ENCODE measurements around the gene CKAP2L.
"Not testable (repeated sequence)": the region's sequence is repeated elsewhere in the genome, so short reads cannot be mapped to it uniquely, and the experiment has no call there.

The CKAP2L gene

GRCh38 chr2:112714836-112715631 is 49.4 kb downstream of the CKAP2L start:
- H3K36me3 Mint-ChIP-seq: peaks cover 5% of the 10 kb centered on the region
- no peaks in the 10 kb centered on the region for H3K9me3 Mint-ChIP-seq
- H3K27ac Mint-ChIP-seq: no peak overlapping the region
- no peak for ATAC-seq
- H3K4me1 Mint-ChIP-seq: peaks cover 29% of the 10 kb centered on the region
- DNase-seq (ENCODE audit: low spot score in 2 of 2): no peak
- H3K4me3 Mint-ChIP-seq: no peak overlapping the region

- Mint-ChIP-seq H3K27ac (no peak overlapping the region), H3K4me3 (no peak overlapping the region), H3K9me3 (no peaks in the 10 kb centered on the region), H3K36me3 (no peaks in the 10 kb centered on the region), H3K4me1 (peaks cover 36% of the 10 kb centered on the region)
- no peak for DNase-seq (ENCODE audit: low spot score in 2 of 2)
- no peak for ATAC-seq
Observed at GRCh38 chr2:112714331-112714730, 50.1 kb downstream of the CKAP2L start.

- ATAC-seq (no peak), DNase-seq (ENCODE audit: low spot score in 2 of 2) (no peak)
- Mint-ChIP-seq H3K9me3 (no peaks in the 10 kb centered on the region), H3K36me3 (no peaks in the 10 kb centered on the region), H3K27ac (no peak overlapping the region), H3K4me1 (peaks cover 40% of the 10 kb centered on the region), H3K4me3 (peak overlapping the region; percentile 13)
Observed at GRCh38 chr2:112713926-112714325, 50.5 kb downstream of the CKAP2L start.

- H3K4me1 Mint-ChIP-seq: peaks cover 44% of the 10 kb centered on the region
- no peak for ATAC-seq
- H3K4me3 Mint-ChIP-seq: peak overlapping the region; percentile 13
- H3K36me3 Mint-ChIP-seq: no peaks in the 10 kb centered on the region
- DNase-seq (ENCODE audit: low spot score in 2 of 2): no peak
- no peaks in the 10 kb centered on the region for H3K9me3 Mint-ChIP-seq
- peak overlapping the region; percentile 89 for H3K27ac Mint-ChIP-seq
Observed at GRCh38 chr2:112713585-112713925, 50.9 kb downstream of the CKAP2L start.

GRCh38 chr2:112712903-112713584 is 51.4 kb downstream of the CKAP2L start:
- peak in 1 of 2 donors; percentile 44 for DNase-seq (ENCODE audit: low spot score in 2 of 2)
- peak; percentile 91 for ATAC-seq
- Mint-ChIP-seq H3K27ac (peak overlapping the region; percentile 89), H3K9me3 (no peaks in the 10 kb centered on the region), H3K4me1 (peaks cover 49% of the 10 kb centered on the region), H3K36me3 (no peaks in the 10 kb centered on the region), H3K4me3 (peak overlapping the region; percentile 13)

- Mint-ChIP-seq H3K27ac (peak overlapping the region; percentile 89), H3K36me3 (no peaks in the 10 kb centered on the region), H3K4me3 (no peak overlapping the region), H3K4me1 (peaks cover 54% of the 10 kb centered on the region), H3K9me3 (no peaks in the 10 kb centered on the region)
- no peak for ATAC-seq
- DNase-seq (ENCODE audit: low spot score in 2 of 2): peak in 1 of 2 donors; percentile 44
Observed at GRCh38 chr2:112712465-112712864, 51.9 kb downstream of the CKAP2L start.

- Mint-ChIP-seq H3K9me3 (no peaks in the 10 kb centered on the region), H3K36me3 (no peaks in the 10 kb centered on the region), H3K4me3 (no peak overlapping the region), H3K4me1 (peaks cover 68% of the 10 kb centered on the region), H3K27ac (peak overlapping the region; percentile 26)
- ATAC-seq (no peak), DNase-seq (ENCODE audit: low spot score in 2 of 2) (no peak)
Observed at GRCh38 chr2:112710956-112711750, 53.3 kb downstream of the CKAP2L start.

- H3K4me1 Mint-ChIP-seq: peaks cover 81% of the 10 kb centered on the region
- peak overlapping the region; percentile 84 for H3K27ac Mint-ChIP-seq
- ATAC-seq (no peak), DNase-seq (ENCODE audit: low spot score in 2 of 2) (no peak)
- H3K9me3 Mint-ChIP-seq: no peaks in the 10 kb centered on the region
- no peak overlapping the region for H3K4me3 Mint-ChIP-seq
- no peaks in the 10 kb centered on the region for H3K36me3 Mint-ChIP-seq
Observed at GRCh38 chr2:112709703-112710102, 54.7 kb downstream of the CKAP2L start.

GRCh38 chr2:112708968-112709367 is 55.4 kb downstream of the CKAP2L start:
- Mint-ChIP-seq H3K4me1 (peaks cover 85% of the 10 kb centered on the region), H3K9me3 (no peaks in the 10 kb centered on the region), H3K4me3 (peak overlapping the region; percentile 43), H3K36me3 (no peaks in the 10 kb centered on the region), H3K27ac (peak overlapping the region; percentile 84)
- DNase-seq (ENCODE audit: low spot score in 2 of 2): no peak
- no peak for ATAC-seq

GRCh38 chr2:112706947-112707346 is 57.5 kb downstream of the CKAP2L start:
- not testable (repeated sequence) for H3K9me3 Mint-ChIP-seq, H3K36me3 Mint-ChIP-seq, ATAC-seq

GRCh38 chr2:112706170-112706664 is 58.2 kb downstream of the CKAP2L start:
- Mint-ChIP-seq H3K36me3 (no peaks in the 10 kb centered on the region), H3K4me1 (peaks cover 66% of the 10 kb centered on the region), H3K4me3 (peak overlapping the region; percentile 56), H3K27ac (peak overlapping the region; percentile 80), H3K9me3 (no peaks in the 10 kb centered on the region)
- peak; percentile 42 to 74 for DNase-seq (ENCODE audit: low spot score in 2 of 2)
- ATAC-seq: peak; percentile 99

More at GRCh38 chr2:112706947-112707346, 57.5 kb downstream of the CKAP2L start:
- not testable (repeated sequence) for DNase-seq (ENCODE audit: low spot score in 2 of 2); H3K4me3 Mint-ChIP-seq; H3K27ac Mint-ChIP-seq
- peaks cover 68% of the 10 kb centered on the region for H3K4me1 Mint-ChIP-seq

- ATAC-seq (no peak), DNase-seq (ENCODE audit: low spot score in 2 of 2) (no peak)
- no peak overlapping the region for H3K27ac Mint-ChIP-seq
- no peaks in the 10 kb centered on the region for H3K9me3 Mint-ChIP-seq
- H3K36me3 Mint-ChIP-seq: no peaks in the 10 kb centered on the region
- H3K4me3 Mint-ChIP-seq: no peak overlapping the region
- peaks cover 59% of the 10 kb centered on the region for H3K4me1 Mint-ChIP-seq
Observed at GRCh38 chr2:112705575-112705974, 58.8 kb downstream of the CKAP2L start.

GRCh38 chr2:112703684-112704083 is 60.7 kb downstream of the CKAP2L start:
- Mint-ChIP-seq H3K4me1 (peaks cover 43% of the 10 kb centered on the region), H3K4me3 (no peak overlapping the region), H3K36me3 (no peaks in the 10 kb centered on the region), H3K27ac (no peak overlapping the region), H3K9me3 (no peaks in the 10 kb centered on the region)
- ATAC-seq (no peak), DNase-seq (ENCODE audit: low spot score in 2 of 2) (no peak)

GRCh38 chr2:112701052-112701451 is 63.4 kb downstream of the CKAP2L start:
- ATAC-seq (no peak), DNase-seq (ENCODE audit: low spot score in 2 of 2) (no peak)
- Mint-ChIP-seq H3K9me3 (no peaks in the 10 kb centered on the region), H3K4me1 (peaks cover 16% of the 10 kb centered on the region), H3K27ac (no peak overlapping the region), H3K4me3 (no peak overlapping the region), H3K36me3 (no peaks in the 10 kb centered on the region)

- ATAC-seq (no peak), DNase-seq (ENCODE audit: low spot score in 2 of 2) (no peak)
- no peak overlapping the region for H3K4me3 Mint-ChIP-seq
- H3K4me1 Mint-ChIP-seq: peaks cover 7% of the 10 kb centered on the region
- H3K9me3 Mint-ChIP-seq: no peaks in the 10 kb centered on the region
- no peaks in the 10 kb centered on the region for H3K36me3 Mint-ChIP-seq
- H3K27ac Mint-ChIP-seq: no peak overlapping the region
Observed at GRCh38 chr2:112699984-112700667, 64.3 kb downstream of the CKAP2L start.

Measured in stimulated activated effector memory CD8-positive, alpha-beta T cell treated with anti-CD3 and anti-CD28 coated beads, Interleukin-12 subunit alpha, Interleukin-12 subunit beta, amount 100 ng/mL, for 72 hours (primary cell).